Neural cell (in vitro differentiated cells): Measurements from ENCODE around the gene DALRD3.

ENCODE experiments used
- CTCF ChIP-seq: fragments of 450-650 bp; IDR thresholded peaks from 2 replicates; pipeline ENCODE4 v1.5.1; 2014; ENCODE audit warnings: antibody characterized with exemption, mild to moderate bottlenecking, moderate library complexity; ENCODE audit not compliant: poor library complexity, severe bottlenecking
- EP300 ChIP-seq: fragments of 450-650 bp; conservative IDR thresholded peaks from 2 replicates; pipeline ENCODE4 v1.6.1; 2014; ENCODE audit warnings: antibody characterized with exemption, mild to moderate bottlenecking, moderate library complexity; ENCODE audit not compliant: poor library complexity, severe bottlenecking
- EZH2 ChIP-seq: fragments of 200-600, 300-800 bp; shearing (Covaris generic), sonication (generic); IDR thresholded peaks from 2 replicates; pipeline ENCODE4 v1.6.1; 2014; ENCODE audit warnings: antibody characterized with exemption, low read length, borderline replicate concordance, mild to moderate bottlenecking; ENCODE audit not compliant: insufficient read depth, poor library complexity, severe bottlenecking
- MXI1 ChIP-seq: fragments of 450-650 bp; conservative IDR thresholded peaks from 2 replicates; pipeline ENCODE4 v1.6.1; 2014; ENCODE audit warnings: antibody characterized with exemption, mild to moderate bottlenecking; ENCODE audit not compliant: poor library complexity, severe bottlenecking
- POLR2AphosphoS5 ChIP-seq: IDR thresholded peaks from 2 replicates; pipeline ENCODE4 v1.6.1; 2012
- RAD21 ChIP-seq: fragments of 450-650 bp; conservative IDR thresholded peaks from 2 replicates; pipeline ENCODE4 v1.6.1; 2014; ENCODE audit warnings: antibody characterized with exemption, mild to moderate bottlenecking, moderate library complexity
- SMC3 ChIP-seq: fragments of 450-650 bp; conservative IDR thresholded peaks from 2 replicates; pipeline ENCODE4 v1.6.1; 2014; ENCODE audit warnings: antibody characterized with exemption, mild to moderate bottlenecking, moderate library complexity; ENCODE audit not compliant: poor library complexity
- TAF1 ChIP-seq: IDR thresholded peaks from 2 replicates; pipeline ENCODE4 v1.6.1; 2012; ENCODE audit warnings: low read depth

- TF ChIP-seq CTCF = no peak
- TF ChIP-seq EZH2 = no peak
- no peak for TF ChIP-seq RAD21
- no peak for TF ChIP-seq TAF1
- no peak for TF ChIP-seq POLR2AphosphoS5
- TF ChIP-seq MXI1 = no peak
- no peak for TF ChIP-seq SMC3
- TF ChIP-seq EP300 = no peak
These were observed 9.9 kb upstream of the DALRD3 start for GRCh38 chr3:49028298-49028672.
